HEK293 (cell line): Measurements from ENCODE around the gene PSG4.
"Not testable (repeated sequence)": the region's sequence is repeated elsewhere in the genome, so short reads cannot be mapped to it uniquely, and the experiment has no call there.

ENCODE experiments used
- CTCF ChIP-seq: fragments of 450-650 bp; formaldehyde crosslinking; IDR thresholded peaks from 2 replicates; pipeline ENCODE4 v1.5.1; 2016; ENCODE audit warnings: missing biosample characterization, missing genetic modification characterization
- ZNF274 ChIP-seq, 2 experiments: fragments of 200-500 bp in 1 of 2; fragments of 450-650 bp in 1 of 2; sonication (Bioruptor generic) in 1 of 2; formaldehyde crosslinking in 1 of 2; IDR thresholded peaks; 2 replicates each; pipeline versions ENCODE4 v1.5.1 to v1.6.1; 2014 to 2016; ENCODE audit warnings: borderline replicate concordance in 1 of 2, inconsistent platforms in 1 of 2, low read length in 1 of 2, missing biosample characterization in 1 of 2, missing genetic modification characterization in 1 of 2
- ZNF354C ChIP-seq: fragments of 450-650 bp; formaldehyde crosslinking; IDR thresholded peaks from 2 replicates; pipeline ENCODE4 v1.5.1; 2016; ENCODE audit warnings: missing biosample characterization, missing genetic modification characterization, low read depth, borderline replicate concordance

GRCh38 chr19:43149788-43150187 lies 55.6 kb downstream of the PSG4 start:
- not testable (repeated sequence) for TF ChIP-seq ZNF354C; ZNF274 (IDR thresholded peaks at IDR 0.05; ENCODE audit: low read length); ZNF274 (tag by site-specific recombination; IDR thresholded peaks at IDR 0.05; ENCODE audit: borderline replicate concordance); CTCF (tag by site-specific recombination)
